Right atrium auricular region (tissue), 2 donors: ENCODE measurements around the gene RAB44. TPM values are rescaled to one million over a fixed set of nuclear protein-coding genes. Genes with fewer than 3 reads are reported as not detected.
"Not testable (repeated sequence)": the region's sequence is repeated elsewhere in the genome, so short reads cannot be mapped to it uniquely, and the experiment has no call there.

Source experiments
- DNase-seq: peaks from one replicate; pipeline ENCODE4 v3.0.0-alpha.2; 2019; ENCODE audit warnings: low spot score
- H3K27ac ChIP-seq, 2 donors: fragments of 200-600 bp; sonication (generic); 1 replicate in 1 of 2; 2 replicates in 1 of 2; pipeline ENCODE4 v1.5.1; 2016 to 2019
- H3K27me3 ChIP-seq, 2 donors: fragments of 200-600 bp; sonication (generic); one replicate each; pipeline versions ENCODE4 v1.5.1 to v1.6.0; 2017 to 2019
- H3K36me3 ChIP-seq: fragments of 200-600 bp; sonication (generic); one replicate; pipeline ENCODE4 v1.5.1; 2016
- H3K4me1 ChIP-seq, 2 donors: fragments of 200-600 bp; sonication (generic); one replicate each; pipeline versions ENCODE4 v1.5.1 to v1.6.0; 2017 to 2019
- H3K4me3 ChIP-seq, 2 donors: fragments of 200-600 bp; sonication (generic); 1 replicate in 1 of 2; 2 replicates in 1 of 2; pipeline ENCODE4 v1.5.1; 2017 to 2019; ENCODE audit warnings: mild to moderate bottlenecking in 1 of 2, moderate library complexity in 1 of 2
- H3K9me3 ChIP-seq, 2 donors: fragments of 200-600 bp; sonication (generic); one replicate each; pipeline ENCODE4 v1.5.1; 2019
- total RNA-seq, 2 donors: library from RNA; depleted of rRNA; stranded (reverse); fragments of >200 nt; gene quantifications; one replicate each; pipeline ENCODE4 v1.1.0, GENCODE V29; 2016
- TF ChIP-seq, protein P1 (sequence below), 2 donors: fragments of 200-600 bp; sonication (generic); IDR thresholded peaks; one replicate each; pipeline ENCODE4 v1.5.1; 2019; ENCODE audit warnings: antibody characterized with exemption in 2 of 2

RAB44 gene
- total RNA-seq, 2 donors from 2014 or later, result 0.12 TPM; not detected in 1

DNA sequence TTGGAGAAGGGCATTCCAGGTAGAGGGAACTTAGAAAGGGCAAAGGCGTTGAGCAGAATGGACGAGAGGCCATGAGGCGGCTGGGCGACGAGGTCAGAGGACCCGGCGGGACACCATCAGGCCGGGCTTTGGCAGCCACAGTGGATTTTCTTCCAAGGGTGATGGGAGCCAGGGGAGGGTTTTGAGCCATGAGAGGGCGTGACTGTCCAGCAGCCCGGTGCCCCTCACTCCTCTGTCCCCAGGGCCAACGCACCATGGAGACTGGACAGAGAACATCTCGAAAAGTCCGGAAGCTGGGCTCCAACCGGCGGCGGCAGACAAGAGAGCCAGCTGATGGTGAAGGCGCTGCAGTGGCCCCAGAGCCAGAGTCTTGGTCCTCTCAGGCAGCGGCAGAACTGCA is 6.4 kb downstream of the RAB44 start:
- TF ChIP-seq, protein P1, sequence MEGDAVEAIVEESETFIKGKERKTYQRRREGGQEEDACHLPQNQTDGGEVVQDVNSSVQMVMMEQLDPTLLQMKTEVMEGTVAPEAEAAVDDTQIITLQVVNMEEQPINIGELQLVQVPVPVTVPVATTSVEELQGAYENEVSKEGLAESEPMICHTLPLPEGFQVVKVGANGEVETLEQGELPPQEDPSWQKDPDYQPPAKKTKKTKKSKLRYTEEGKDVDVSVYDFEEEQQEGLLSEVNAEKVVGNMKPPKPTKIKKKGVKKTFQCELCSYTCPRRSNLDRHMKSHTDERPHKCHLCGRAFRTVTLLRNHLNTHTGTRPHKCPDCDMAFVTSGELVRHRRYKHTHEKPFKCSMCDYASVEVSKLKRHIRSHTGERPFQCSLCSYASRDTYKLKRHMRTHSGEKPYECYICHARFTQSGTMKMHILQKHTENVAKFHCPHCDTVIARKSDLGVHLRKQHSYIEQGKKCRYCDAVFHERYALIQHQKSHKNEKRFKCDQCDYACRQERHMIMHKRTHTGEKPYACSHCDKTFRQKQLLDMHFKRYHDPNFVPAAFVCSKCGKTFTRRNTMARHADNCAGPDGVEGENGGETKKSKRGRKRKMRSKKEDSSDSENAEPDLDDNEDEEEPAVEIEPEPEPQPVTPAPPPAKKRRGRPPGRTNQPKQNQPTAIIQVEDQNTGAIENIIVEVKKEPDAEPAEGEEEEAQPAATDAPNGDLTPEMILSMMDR (IDR thresholded peaks at IDR 0.05), result no peak
- Histone ChIP-seq H3K9me3 (no peaks in the 10 kb centered on the region), H3K4me3 (no peak overlapping the region), H3K27ac (no peak overlapping the region), H3K4me1 (no peaks in the 10 kb centered on the region), H3K36me3 (no peaks in the 10 kb centered on the region), H3K27me3 (no peaks in the 10 kb centered on the region)
- no peak for DNase-seq

DNA sequence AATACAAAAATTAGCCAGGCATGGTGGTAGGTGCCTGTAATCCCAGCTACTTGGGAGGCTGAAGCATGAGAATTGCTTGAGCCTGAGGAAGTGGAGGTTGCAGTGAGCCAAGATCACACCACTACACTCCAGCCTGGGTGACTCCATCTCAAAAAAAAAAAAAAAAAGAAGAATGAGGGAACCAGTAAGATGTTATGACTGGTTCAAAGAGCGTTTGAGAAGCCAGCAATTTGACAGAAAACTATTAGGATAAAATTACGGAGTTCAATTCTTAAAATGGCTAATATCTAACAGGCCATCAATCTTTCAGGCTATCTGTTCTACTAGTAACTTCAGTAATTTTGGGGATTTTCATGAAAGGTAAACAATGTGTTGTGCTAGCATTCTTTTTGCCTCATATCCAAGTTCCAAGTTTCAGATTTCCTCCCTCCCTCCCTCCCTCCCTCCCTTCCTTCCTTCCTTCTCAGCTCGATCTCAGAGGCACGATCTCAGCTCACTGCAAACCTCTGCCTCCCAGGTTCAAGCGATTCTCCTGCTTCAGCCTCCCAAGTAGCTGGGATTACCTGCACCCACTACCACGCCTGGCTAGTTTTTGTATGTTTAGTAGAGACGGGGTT is 7.4 kb downstream of the RAB44 start:
- not testable (repeated sequence) for H3K4me1 ChIP-seq, H3K27ac ChIP-seq, H3K4me3 ChIP-seq, DNase-seq, H3K36me3 ChIP-seq, H3K27me3 ChIP-seq, H3K9me3 ChIP-seq

DNA sequence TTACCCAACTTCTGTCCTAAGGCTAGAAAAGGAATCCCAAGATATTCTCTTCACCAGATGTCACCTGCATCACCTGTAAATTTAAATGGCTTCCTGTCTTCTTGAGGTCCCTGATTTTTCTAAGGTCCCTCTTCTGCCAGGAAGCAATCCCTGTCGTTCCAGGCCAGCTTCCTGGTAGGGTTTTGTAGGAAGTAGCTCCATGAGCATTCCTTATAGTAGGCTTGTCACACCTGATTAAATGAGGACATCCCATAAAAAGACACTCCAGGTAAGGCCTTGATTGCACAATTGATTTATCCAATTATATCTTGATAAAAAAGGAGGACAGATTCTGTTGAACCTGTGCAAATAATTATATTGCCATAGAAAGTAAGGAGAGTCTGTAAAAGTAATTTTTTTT is 8.7 kb downstream of the RAB44 start:
- H3K4me3 ChIP-seq, result no peak overlapping the region
- TF ChIP-seq, protein P1 (IDR thresholded peaks at IDR 0.05), result no peak

DNA sequence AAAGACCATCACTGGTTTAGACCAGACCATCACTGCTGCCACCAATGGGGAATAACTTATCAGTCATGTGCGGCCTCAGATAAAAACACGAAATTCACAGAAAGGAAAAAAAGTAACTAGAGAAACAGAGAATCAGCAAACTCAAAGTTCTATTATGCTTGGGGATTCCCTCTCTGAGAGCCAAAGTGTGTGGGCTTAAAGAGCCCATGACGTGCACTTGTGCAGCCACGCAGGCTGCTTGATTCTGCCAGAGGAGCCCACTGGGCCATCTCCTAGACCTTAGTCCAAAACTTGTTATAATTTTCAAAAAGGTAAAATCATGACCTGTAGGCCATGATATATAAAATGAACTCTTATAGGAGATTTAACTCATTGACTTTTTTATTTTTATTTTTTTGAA is 15.2 kb downstream of the RAB44 start:
- TF ChIP-seq, protein P1 (IDR thresholded peaks at IDR 0.05), result no peak
- no peaks in the 10 kb centered on the region for H3K27me3 ChIP-seq
- DNase-seq, result no peak

More for the DNA sequence above, 8.7 kb downstream of the RAB44 start:
- no peak for DNase-seq
- H3K27ac ChIP-seq, result no peak overlapping the region
- H3K27me3 ChIP-seq, result no peaks in the 10 kb centered on the region
- H3K9me3 ChIP-seq, result no peaks in the 10 kb centered on the region
- no peaks in the 10 kb centered on the region for H3K36me3 ChIP-seq
- no peaks in the 10 kb centered on the region for H3K4me1 ChIP-seq

DNA sequence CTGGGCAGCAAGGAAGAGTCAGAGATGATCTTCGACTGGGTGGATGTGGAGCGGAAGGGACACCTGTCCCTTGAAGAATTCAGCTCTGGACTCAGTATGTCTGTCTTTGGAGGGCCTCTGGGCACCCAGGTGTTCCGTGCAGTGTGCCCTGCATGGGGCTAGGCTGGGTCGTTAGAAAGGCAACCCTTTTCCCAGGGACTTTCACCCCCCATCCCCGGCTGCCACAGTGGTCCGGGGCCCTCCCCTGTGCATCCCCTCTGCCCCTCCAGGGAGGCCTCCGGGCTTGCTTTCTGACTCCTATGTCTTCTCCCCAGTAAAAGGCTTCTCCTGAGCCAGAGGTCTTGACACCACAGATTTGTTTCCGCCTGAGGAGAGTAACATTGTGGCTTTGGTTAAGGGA is 16.2 kb downstream of the RAB44 start:
- H3K9me3 ChIP-seq, result no peaks in the 10 kb centered on the region
- no peak for DNase-seq
- TF ChIP-seq, protein P1 (IDR thresholded peaks at IDR 0.05), result no peak
- no peak overlapping the region for H3K4me3 ChIP-seq
- H3K36me3 ChIP-seq, result no peaks in the 10 kb centered on the region
- H3K27ac ChIP-seq, result no peak overlapping the region
- H3K27me3 ChIP-seq, result no peaks in the 10 kb centered on the region
- H3K4me1 ChIP-seq, result no peaks in the 10 kb centered on the region

More for the DNA sequence above, 15.2 kb downstream of the RAB44 start:
- Histone ChIP-seq H3K4me3 (no peak overlapping the region), H3K9me3 (no peaks in the 10 kb centered on the region), H3K4me1 (no peaks in the 10 kb centered on the region), H3K27ac (no peak overlapping the region), H3K36me3 (no peaks in the 10 kb centered on the region)

DNA sequence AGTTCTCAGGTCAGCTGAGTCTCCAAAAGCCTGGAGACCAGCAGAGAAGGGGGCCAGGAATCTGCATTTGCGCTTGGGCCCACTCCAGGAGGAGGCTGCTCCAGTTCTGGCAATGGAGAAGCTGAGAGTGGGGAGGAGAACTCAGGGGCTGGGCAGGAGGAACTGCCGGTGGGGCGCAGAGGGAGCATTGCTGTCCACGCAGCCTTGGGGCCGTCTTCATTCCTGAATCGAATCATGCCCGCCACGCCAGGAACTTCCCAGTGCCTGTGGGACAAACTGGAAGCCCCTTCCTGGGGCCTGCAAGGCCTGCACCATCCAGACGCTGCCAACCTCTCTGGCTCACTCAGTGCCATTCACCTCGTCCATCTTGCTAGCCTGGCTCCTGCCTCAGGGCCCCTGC is 16.9 kb downstream of the RAB44 start:
- no peaks in the 10 kb centered on the region for H3K27me3 ChIP-seq
- H3K27ac ChIP-seq, result no peak overlapping the region
- H3K36me3 ChIP-seq, result no peaks in the 10 kb centered on the region
- no peak overlapping the region for H3K4me3 ChIP-seq
- TF ChIP-seq, protein P1 (IDR thresholded peaks at IDR 0.05), result no peak
- H3K4me1 ChIP-seq, result no peaks in the 10 kb centered on the region
- no peaks in the 10 kb centered on the region for H3K9me3 ChIP-seq
- no peak for DNase-seq
